UCSD-AML1 (cell line): ENCODE results near the gene PSMD2.
"Not testable (repeated sequence)": the region's sequence is repeated elsewhere in the genome, so short reads cannot be mapped to it uniquely, and the experiment has no call there.

Experiments
- DNase-seq: peaks from one replicate; lab custom pipeline; 2025; ENCODE audit not compliant: unreplicated experiment; lab: John Stamatoyannopoulos, UW

Gene PSMD2

DNA sequence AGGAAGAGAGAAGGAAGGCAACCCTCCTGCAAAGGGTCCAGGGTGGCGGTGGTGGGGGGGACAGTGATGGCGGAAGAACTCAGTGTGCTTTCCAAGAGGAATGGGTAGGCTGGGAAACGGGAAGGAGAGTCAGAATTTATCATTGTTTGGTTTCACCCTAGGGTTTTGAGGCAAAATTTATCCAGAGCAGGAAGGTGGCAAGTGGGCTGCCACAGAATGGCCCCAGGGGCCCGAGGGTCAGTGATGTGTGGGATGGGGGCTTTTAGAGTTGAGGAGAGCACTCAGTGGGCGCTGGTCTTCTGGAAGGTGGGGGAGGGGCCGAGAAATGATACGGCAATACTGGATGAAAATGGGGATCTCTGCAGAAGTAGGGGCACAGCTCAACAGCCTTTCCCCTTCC, 38.9 kb downstream of the PSMD2 start:
- no peak for DNase-seq

DNA sequence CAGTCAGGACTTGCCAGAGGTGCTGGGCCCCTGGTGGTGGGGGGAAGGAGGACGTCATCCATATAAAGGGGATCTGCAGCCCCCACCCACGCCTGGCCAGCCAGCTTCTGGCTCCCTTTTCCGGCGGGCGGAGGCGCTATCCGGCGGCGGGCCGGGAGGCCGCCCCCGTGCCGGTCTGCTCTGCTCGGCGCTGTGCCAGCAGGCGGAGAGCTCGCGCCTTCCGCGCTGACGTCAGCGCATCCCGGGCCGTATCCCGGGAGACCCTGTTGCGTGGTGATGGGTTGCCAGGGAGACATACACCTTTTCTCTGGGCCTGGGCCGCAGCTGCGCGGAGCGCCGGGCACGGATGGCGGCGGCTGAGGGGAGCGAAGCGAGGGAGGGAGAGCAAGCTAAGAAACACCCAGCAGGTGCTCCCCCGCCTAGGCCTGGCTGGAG, 39.5 kb downstream of the PSMD2 start:
- no peak for DNase-seq

DNA sequence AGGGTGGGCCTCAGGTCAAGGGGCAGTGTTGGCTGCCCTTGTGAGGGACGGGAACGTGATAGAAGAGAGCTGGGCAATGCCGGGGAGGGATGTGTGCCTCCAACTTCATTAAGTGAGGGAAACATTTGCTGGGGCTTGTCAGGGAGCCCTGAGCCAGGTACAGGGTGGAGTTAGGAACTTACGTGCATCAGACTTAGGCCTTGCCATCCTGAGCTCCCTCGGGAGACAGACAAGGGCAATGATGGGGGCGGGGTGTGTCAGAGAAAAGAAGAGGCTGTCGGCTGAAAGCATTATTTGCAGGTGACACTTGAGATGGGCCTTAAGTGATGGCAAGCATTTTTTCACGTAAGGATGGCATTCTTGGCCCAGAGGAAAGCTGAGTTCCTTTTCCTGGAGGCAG, 40.0 kb downstream of the PSMD2 start:
- DNase-seq = no peak

DNA sequence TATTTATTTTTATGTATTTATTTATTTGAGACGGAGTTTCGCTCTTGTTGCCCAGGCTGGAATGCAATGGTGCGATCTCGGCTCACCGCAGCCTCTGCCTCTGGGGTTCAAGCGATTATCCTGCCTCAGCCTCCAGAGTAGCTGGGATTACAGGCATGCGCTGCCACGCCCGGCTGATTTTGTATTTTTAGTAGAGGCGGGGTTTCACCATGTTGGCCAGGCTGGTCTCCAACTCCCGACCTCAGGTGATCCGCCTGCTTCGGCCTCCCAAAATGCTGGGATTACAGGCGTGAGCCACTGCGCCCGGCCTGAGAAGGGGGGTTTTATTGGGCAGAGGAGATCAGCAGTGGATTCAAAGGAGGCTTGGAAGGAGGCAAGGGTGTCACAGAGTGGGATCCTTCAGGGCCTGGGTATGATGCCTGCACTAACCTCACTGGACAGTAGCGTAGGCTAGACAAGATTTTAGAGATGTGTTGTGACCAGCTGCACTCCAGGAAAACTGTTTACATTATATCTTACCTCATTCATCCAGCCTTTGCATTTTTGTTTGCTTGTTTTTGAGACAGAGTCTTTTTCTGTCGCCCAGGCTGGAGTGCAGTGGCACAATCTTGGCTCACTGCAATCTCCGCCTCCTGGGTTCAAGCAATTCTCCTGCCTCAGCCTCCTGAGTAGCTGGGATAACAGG, 40.6 kb downstream of the PSMD2 start:
- not testable (repeated sequence) for DNase-seq

DNA sequence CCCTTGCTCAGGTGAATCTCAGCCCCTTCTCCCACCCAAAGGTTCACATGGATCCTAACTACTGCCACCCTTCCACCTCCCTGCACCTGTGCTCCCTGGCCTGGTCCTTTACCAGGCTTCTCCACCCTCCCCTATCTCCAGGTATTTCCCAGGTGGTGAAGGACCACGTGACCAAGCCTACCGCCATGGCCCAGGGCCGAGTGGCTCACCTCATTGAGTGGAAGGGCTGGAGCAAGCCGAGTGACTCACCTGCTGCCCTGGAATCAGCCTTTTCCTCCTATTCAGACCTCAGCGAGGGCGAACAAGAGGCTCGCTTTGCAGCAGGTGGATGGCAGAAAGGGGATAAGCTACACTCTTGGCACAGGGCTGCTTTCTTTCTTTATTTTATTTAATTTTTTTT, 42.9 kb downstream of the PSMD2 start:
- DNase-seq = no peak

DNA sequence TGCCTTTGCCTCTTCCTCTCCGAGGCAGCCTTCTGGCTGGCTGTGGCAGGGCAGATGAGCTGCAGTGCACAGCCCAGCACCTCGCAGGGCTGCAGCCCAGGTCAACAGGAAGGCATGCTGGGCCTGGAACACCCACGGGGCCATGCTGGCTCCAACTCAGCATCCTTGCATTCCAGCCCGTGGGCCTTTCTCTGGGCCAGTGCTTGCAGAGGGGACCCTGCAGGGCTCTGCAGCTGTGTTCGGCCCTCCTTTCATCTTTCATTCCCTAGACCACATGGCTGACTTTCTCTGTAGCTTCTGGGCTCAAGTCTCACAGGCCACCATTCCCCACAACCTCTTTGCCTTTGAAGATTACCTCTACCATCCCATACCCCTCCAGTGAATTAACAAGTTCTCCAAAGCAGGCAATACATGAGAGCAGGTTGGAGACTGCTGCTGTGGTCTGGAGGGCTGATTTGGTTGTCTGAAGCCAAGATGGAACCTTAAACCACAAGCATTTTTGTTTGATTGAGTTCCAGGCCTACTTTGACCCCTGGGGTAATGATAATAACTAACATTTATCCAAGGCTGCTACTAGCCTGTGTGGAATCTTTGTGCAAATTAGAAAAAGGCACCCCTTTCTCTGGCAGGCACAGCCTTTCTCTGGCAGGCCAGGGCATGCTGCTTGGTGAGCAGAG, 44.3 kb downstream of the PSMD2 start:
- no peak for DNase-seq

DNA sequence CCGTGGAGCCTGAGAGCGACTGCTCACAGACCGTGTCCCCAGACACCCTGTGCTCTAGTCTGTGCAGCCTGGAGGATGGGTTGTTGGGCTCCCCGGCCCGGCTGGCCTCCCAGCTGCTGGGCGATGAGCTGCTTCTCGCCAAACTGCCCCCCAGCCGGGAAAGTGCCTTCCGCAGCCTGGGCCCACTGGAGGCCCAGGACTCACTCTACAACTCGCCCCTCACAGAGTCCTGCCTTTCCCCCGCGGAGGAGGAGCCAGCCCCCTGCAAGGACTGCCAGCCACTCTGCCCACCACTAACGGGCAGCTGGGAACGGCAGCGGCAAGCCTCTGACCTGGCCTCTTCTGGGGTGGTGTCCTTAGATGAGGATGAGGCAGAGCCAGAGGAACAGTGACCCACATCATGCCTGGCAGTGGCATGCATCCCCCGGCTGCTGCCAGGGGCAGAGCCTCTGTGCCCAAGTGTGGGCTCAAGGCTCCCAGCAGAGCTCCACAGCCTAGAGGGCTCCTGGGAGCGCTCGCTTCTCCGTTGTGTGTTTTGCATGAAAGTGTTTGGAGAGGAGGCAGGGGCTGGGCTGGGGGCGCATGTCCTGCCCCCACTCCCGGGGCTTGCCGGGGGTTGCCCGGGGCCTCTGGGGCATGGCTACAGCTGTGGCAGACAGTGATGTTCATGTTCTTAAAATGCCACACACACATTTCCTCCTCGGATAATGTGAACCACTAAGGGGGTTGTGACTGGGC, 45.7 kb downstream of the PSMD2 start:
- DNase-seq = no peak

DNA sequence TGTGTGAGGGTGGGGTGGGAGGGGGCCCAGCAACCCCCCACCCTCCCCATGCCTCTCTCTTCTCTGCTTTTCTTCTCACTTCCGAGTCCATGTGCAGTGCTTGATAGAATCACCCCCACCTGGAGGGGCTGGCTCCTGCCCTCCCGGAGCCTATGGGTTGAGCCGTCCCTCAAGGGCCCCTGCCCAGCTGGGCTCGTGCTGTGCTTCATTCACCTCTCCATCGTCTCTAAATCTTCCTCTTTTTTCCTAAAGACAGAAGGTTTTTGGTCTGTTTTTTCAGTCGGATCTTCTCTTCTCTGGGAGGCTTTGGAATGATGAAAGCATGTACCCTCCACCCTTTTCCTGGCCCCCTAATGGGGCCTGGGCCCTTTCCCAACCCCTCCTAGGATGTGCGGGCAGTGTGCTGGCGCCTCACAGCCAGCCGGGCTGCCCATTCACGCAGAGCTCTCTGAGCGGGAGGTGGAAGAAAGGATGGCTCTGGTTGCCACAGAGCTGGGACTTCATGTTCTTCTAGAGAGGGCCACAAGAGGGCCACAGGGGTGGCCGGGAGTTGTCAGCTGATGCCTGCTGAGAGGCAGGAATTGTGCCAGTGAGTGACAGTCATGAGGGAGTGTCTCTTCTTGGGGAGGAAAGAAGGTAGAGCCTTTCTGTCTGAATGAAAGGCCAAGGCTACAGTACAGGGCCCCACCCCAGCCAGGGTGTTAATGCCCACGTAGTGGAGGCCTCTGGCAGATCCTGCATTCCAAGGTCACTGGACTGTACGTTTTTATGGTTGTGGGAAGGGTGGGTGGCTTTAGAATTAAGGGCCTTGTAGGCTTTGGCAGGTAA, 46.5 kb downstream of the PSMD2 start:
- peak; percentile 50 for DNase-seq

DNA sequence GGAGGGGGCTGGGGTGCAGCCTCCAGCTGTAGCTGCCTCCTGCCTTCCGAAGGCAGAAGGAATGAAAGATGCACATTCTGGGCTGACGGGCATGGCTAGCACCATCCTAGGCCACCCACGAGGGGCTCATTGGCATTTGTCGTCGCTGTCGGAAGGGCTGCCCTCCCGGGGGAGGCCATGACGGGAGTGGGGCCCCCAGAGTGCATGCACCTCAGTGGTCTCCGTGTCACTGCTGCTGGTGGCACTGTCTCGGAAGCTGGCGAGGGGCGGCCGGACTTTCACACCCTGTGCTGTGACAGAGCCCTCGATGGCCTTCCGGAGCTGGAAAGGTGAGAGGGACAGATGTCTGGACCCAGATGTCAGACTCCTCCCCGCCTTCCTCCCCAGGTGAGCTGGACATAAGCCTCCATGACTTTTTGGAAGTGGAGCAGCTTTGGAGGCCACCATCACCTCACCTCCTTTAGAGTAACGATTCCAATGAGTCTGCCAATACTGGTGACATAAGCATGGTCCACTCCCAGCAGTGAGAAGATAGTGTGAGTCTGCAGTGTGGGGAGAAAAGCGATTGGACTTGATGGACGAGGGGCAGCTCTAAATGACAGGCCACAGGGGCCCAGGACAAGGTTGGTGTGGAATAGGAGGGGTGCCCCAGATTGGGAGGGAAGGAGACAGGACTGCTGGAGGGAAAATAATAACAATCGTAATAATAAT, 47.6 kb downstream of the PSMD2 start:
- DNase-seq = no peak

DNA sequence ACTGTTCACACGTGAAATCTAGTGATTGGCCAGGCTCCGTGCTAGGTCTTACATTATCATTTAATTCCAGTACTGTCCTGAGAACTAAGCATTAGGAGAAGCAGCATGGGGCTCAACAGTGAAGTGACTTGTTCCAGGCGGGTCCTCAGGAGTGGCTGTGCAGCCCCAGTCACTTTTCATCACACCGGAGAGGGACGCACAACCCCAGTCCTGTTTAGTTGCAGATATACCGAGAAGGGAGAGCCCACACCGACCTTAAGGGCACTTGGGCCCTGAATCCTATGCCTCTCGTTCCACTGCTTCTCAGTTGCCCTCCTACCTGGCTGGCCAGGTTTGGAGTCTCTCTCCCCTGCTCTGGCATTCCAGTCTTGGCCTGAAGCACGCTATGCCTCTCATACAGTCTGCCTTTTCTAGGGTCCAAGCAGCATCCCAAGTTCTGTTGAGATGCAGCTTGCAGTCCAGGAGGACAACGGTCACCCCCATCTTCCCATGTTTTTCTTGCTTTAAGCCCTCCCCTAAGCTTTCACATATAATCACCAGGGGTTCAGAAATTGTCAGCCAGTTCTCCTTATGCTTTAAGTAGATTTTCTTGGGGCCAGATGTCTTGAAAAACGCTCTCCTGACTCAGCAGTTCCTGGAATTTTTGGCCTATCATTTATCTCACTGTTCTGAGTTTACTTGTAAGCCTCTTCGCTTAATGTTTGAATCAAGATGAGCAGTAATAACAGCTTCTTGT, 48.4 kb downstream of the PSMD2 start:
- DNase-seq = no peak

DNA sequence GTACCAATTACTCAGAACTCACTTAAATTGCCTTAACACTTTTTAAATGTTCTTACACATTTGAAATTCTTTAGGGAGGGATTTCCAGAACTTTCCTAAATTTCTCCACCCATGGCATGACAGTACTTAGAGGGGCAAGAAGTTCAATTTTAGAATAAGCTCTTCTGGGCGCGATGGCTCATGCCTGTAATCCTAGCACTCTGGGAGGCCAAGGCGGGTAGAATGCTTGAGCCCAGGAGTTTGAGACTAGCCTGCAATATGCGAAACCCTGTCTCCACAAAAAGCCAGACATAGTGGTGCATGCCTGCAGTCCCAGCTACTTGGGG, 49.0 kb downstream of the PSMD2 start:
- DNase-seq = no peak

DNA sequence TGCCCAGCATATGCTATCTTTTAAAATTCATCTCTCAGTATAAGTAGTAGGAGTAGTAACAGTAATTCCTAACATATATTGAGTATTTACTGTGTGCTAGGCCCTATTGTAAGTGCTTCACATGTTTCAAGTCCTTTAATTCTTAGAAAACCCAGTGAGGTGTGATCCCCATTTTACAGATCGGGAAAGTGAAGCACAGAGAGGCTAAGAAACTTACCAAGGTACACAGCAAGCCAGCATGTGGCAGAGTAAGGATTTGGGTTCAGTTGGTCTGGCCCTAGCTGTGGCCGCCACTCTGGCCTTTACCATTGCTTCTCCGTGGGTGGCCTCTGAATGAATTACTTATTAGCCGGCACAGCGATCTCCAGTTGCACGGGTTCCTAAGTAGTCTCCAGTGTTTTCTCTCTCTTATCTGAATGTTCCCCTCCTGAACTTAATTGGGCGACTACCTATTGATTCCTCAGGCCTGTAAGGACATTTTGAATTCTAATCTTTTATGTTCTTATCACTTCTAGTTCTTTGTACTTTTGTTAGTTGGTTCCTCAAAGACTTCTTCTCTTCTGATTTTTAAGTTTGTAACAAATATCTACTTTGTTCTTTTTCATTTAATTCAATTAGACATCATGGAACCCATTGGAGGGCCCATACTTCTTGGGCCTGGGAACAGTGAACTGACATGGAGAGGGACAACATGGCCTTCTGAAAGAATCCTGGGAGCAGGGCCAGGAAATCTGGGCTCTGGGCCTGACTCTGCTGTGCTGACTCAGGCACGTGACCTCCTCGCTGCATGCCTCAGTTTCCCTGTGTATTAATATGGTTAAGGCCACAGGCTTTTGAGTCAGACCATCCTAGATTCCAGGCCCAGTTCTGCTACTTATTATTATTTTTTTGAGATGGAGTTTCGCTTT, 50.8 kb downstream of the PSMD2 start:
- no peak for DNase-seq

DNA sequence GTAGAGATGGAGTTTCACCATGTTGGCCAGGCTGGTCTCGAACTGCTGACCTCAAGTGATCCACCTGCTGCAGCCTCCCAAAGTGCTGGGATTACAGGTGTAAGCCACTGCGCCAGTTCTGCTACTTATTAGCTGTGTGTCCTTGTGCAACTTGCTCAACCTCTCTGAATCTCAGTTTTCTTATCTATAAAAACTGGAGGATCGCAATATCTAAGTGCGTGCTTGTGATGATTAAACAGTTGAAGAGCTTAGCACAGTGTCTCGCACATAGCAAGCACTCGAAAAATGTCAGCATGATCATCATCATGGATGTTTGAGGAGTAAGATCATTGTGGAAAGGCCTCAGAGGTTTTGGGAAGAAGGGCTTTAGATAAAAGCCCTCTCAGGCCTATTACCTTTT, 51.6 kb downstream of the PSMD2 start:
- DNase-seq = no peak

DNA sequence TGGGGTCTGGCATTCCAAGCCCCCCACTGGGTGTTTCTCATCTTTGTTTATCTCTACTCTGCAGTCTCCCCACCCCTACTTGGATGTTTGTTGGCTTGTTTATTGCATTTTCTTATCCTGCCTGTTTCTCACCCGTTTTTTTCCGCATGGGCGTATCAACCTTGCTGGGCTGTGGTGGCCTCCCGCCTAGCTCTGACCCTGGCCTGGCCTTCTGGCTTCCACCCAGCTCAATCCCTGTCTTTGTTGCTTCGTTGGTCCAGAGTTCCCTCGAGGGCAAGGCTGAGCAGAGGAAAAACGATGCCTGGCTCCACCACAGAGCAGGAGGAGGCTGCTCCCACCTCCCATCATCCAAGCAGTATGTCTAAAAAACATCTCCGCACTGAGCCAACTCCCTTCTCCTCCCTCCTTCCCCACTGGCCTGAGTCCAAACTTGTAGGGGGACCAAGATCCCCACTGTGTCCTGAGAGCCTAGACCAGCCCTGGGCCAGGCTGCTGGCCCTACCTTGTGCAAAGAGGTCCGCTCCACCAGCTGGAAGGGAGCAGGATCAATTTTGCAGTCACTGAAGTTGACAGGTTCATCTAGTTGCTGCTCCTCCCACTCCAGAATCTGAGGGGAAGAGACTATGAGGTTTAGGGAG, 52.6 kb downstream of the PSMD2 start:
- DNase-seq = no peak

DNA sequence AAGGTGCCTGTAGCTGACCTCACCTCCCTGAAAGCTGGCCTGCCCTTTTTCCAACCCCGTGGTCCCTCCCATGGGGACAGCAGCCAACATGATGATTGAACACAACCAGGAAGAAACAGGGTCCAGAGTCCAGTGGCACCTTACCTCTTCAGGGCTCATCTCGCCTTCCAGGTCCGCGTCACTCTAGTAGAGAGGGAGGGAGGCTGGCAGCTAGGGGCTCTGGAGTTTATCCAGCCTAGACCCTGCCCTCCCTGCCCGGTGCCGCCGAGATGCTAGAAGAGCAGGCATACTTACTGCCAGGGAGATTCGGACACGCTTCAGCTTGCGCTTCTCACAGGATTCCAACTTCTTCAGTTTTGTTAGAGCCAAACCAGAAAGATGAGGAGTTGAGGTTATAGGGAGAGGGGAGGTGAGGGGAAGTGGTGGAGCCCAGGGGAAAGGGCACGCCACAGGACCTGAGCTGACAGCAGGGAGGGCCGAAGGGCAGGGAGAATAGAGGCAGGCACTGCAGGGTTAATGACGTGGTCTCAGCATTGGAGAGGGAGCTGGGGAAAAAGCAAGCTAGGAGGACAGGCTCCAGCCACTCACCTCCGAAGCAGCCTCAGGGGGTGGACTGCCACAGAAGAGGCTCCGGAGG, 53.2 kb downstream of the PSMD2 start:
- no peak for DNase-seq

DNA sequence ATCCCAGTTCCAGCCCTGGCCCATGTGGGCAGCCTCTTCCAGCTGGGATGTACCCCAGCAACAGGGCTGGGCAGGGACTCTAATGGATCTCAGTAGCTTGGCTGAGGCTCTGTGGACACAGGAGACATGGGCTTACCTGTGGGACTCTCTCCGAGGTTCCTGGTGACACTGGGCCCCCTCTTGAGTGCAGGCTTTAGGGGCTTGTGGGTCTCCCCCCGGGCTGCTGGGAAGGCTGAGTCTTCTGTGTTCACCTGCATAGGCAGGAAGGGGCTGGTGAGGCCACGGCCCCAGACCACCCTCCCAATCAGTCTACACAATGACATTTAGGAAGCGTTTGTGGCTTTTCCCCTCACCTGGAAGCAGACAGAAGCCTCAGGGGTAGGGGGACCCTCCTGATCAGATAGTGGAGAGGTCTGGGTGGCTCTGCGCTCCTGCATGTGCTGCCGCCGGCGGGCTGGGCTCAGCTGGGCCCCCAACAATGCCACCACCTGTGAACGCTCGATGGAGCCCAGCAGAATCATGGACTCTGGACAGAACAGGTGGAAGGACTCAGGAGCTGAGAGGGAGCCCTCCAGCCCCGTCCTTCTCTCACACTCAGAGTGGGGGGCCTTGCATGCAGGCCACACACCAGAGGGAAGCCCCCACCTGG, 54.0 kb downstream of the PSMD2 start:
- no peak for DNase-seq

DNA sequence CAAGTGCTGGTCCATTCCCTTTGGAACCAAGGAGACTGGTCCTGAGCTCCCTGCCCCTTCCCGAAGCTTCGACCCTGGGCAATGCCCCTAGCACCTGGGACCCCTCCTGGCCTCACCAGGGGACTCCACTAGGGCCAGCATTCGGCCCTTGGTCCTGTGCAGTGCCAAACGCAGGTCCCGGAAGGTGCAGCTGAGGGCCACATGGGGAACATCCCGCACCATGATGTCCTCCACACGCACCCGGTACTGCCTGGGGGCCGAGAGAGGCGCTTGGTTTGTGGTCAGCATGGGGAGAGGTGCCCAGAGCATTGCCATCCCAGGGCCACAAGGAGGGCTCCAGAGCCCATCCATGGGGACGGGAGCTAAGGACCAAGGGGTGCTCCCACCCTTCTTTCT, 54.5 kb downstream of the PSMD2 start:
- DNase-seq = no peak
